HG02884 (cell line): ENCODE measurements around the gene MIGA2.
"Not testable (repeated sequence)": the region's sequence is repeated elsewhere in the genome, so short reads cannot be mapped to it uniquely, and the experiment has no call there.

Experiments used
- ATAC-seq: cut with Tn5 transposase; IDR thresholded peaks from one replicate; pipeline ENCODE4 v1.9.1; 2021; ENCODE audit warnings: mild to moderate bottlenecking, moderate library complexity; ENCODE audit not compliant: unreplicated experiment

The MIGA2 gene

GRCh38 chr9:129097671-129098306 lies 61.4 kb downstream of the MIGA2 start:
- ATAC-seq = no peak

GRCh38 chr9:129098328-129098727 lies 61.9 kb downstream of the MIGA2 start:
- ATAC-seq = no peak

GRCh38 chr9:129100383-129101169 lies 64.2 kb downstream of the MIGA2 start:
- no peak for ATAC-seq

GRCh38 chr9:129101279-129101678 lies 64.9 kb downstream of the MIGA2 start:
- ATAC-seq = no peak

GRCh38 chr9:129102095-129102525 lies 65.7 kb downstream of the MIGA2 start:
- no peak for ATAC-seq

GRCh38 chr9:129102791-129103594 lies 66.6 kb downstream of the MIGA2 start:
- ATAC-seq = no peak

- no peak for ATAC-seq
Observed at GRCh38 chr9:129103595-129103965, 67.2 kb downstream of the MIGA2 start.

GRCh38 chr9:129104051-129104450 lies 67.6 kb downstream of the MIGA2 start:
- no peak for ATAC-seq

- no peak for ATAC-seq
Observed at GRCh38 chr9:129105857-129106694, 69.7 kb downstream of the MIGA2 start.

GRCh38 chr9:129107651-129108050 lies 71.2 kb downstream of the MIGA2 start:
- ATAC-seq = no peak

- no peak for ATAC-seq
Observed at GRCh38 chr9:129108083-129108804, 71.8 kb downstream of the MIGA2 start.

GRCh38 chr9:129108805-129109536 lies 72.5 kb downstream of the MIGA2 start:
- no peak for ATAC-seq

- ATAC-seq = no peak
Observed at GRCh38 chr9:129109537-129109903, 73.1 kb downstream of the MIGA2 start.

GRCh38 chr9:129109952-129110739 lies 73.7 kb downstream of the MIGA2 start:
- no peak for ATAC-seq

GRCh38 chr9:129110740-129111527 lies 74.5 kb downstream of the MIGA2 start, which contains the start of the genes CRAT and PTPA:
TSS of gene CRAT (minus strand) at chr9:129110793. CDS start at chr9:129110509, 284 bp downstream.
TSS of gene PTPA (plus strand) at chr9:129111415. CDS start at chr9:129111601, 186 bp downstream.
- peak; percentile 82 for ATAC-seq

- no peak for ATAC-seq
Observed at GRCh38 chr9:129111528-129112151, 75.2 kb downstream of the MIGA2 start.

- not testable (repeated sequence) for ATAC-seq
Observed at GRCh38 chr9:129112526-129112925, 76.1 kb downstream of the MIGA2 start.
